OCI-LY7 (cell line): ENCODE measurements around the gene CHCHD6. TPM values are rescaled to one million over a fixed set of nuclear protein-coding genes. Genes with fewer than 3 reads are reported as not detected.

ENCODE experiments used
- BruUV-seq: library from RNA; stranded (reverse); fragments of 400-500 nt; replicated peaks from 2 replicates; lab custom pipeline; 2021; lab: Mats Ljungman, UMichigan
- CTCF ChIA-PET: fragments of 300-600 bp; sonication (Branson Sonifier 250); formaldehyde crosslinking; loops from one replicate; lab custom pipeline; 2022; ENCODE audit warnings: antibody characterized with exemption; ENCODE audit not compliant: unreplicated experiment; lab: Charles Lee
- POLR2A ChIA-PET: fragments of 300-600 bp; sonication (Branson Sonifier 250); formaldehyde crosslinking; loops from one replicate; lab custom pipeline; 2022; ENCODE audit warnings: antibody characterized with exemption; lab: Charles Lee
- DNase-seq: peaks from one replicate; pipeline ENCODE4 v3.0.0-alpha.2; 2015; ENCODE audit warnings: low spot score
- H2AFZ ChIP-seq: fragments of 200-600 bp; sonication (generic), shearing (Covaris generic); 2 replicates; pipeline ENCODE4 v1.6.1; 2014; ENCODE audit warnings: mild to moderate bottlenecking, antibody characterized with exemption, low read length, moderate library complexity
- H3K27ac ChIP-seq: fragments of 200-600 bp; sonication (generic); 2 replicates; pipeline ENCODE4 v1.5.1; 2014; ENCODE audit warnings: mixed run types, low read depth, mild to moderate bottlenecking, moderate library complexity, low read length, inconsistent platforms; ENCODE audit not compliant: poor library complexity, severe bottlenecking
- H3K36me3 ChIP-seq: fragments of 200-600 bp; sonication (generic); 2 replicates; pipeline ENCODE4 v1.6.1; 2014; ENCODE audit warnings: mild to moderate bottlenecking, antibody characterized with exemption, low read length, moderate library complexity, mixed read lengths; ENCODE audit not compliant: insufficient read depth
- H3K4me1 ChIP-seq: fragments of 200-600 bp; sonication (generic); 2 replicates; pipeline ENCODE4 v1.5.1; 2014; ENCODE audit warnings: mild to moderate bottlenecking, low read length; ENCODE audit not compliant: insufficient read depth, poor library complexity, severe bottlenecking
- H3K4me2 ChIP-seq: fragments of 200-600 bp; sonication (generic); 2 replicates; pipeline ENCODE4 v1.6.1; 2014; ENCODE audit warnings: mild to moderate bottlenecking, low read length
- H3K4me3 ChIP-seq: fragments of 200-600 bp; sonication (generic); 2 replicates; pipeline ENCODE4 v1.5.1; 2014; ENCODE audit warnings: mild to moderate bottlenecking, low read depth, low read length; ENCODE audit not compliant: poor library complexity, severe bottlenecking
- H3K79me2 ChIP-seq: fragments of 200-600 bp; sonication (generic); 2 replicates; pipeline ENCODE4 v1.6.1; 2016; ENCODE audit warnings: low read depth, mild to moderate bottlenecking, low read length, moderate library complexity, mixed read lengths; ENCODE audit not compliant: insufficient read depth
- H3K9me2 ChIP-seq: fragments of 200-600 bp; sonication (generic); 2 replicates; pipeline ENCODE4 v1.6.1; 2016; ENCODE audit warnings: mild to moderate bottlenecking, low read length, mixed read lengths; ENCODE audit not compliant: insufficient read depth
- H3K9me3 ChIP-seq: fragments of 200-600 bp; sonication (generic); 2 replicates; pipeline ENCODE4 v1.6.1; 2014; ENCODE audit warnings: mild to moderate bottlenecking, mixed run types, low read length, mixed read lengths
- H4K20me1 ChIP-seq: fragments of 200-600 bp; sonication (generic); 2 replicates; pipeline ENCODE4 v1.6.1; 2014; ENCODE audit warnings: mild to moderate bottlenecking, antibody characterized with exemption, low read length, moderate library complexity, mixed read lengths; ENCODE audit not compliant: insufficient read depth
- CTCF ChIP-seq: fragments of 200-600 bp; sonication (generic); conservative IDR thresholded peaks from 2 replicates; pipeline ENCODE4 v1.5.1; 2014; ENCODE audit warnings: mild to moderate bottlenecking, antibody characterized with exemption, low read length, moderate library complexity, mixed read lengths
- EZH2phosphoT487 ChIP-seq: fragments of 200-600 bp; sonication (generic); IDR thresholded peaks from 2 replicates; pipeline ENCODE4 v1.6.1; 2018; ENCODE audit warnings: low read depth, borderline replicate concordance, mild to moderate bottlenecking, mixed run types, antibody characterized with exemption, low read length, moderate library complexity, mixed read lengths
- intact Hi-C: fragments of 100-400 bp; cut with micrococcal nuclease; formaldehyde crosslinking; loops from one replicate; pipeline ENCODE4 v1.10.0; 2022; ENCODE audit not compliant: unreplicated experiment
- total RNA-seq, 2 experiments: library from RNA; depleted of rRNA in 1 of 2; stranded (reverse); fragments of >200 nt in 1 of 2; shearing (Covaris generic) in 1 of 2; gene quantifications; 2 replicates each; pipeline ENCODE4 v1.2.3, GENCODE V29; 2014 to 2022

CHCHD6 gene
- total RNA-seq, 2 experiments from 2014 or later = 14.7 to 21.2 TPM

GRCh38 chr3:126731044-126731443, 27.0 kb downstream of the CHCHD6 start:
- no peak overlapping the region for H3K4me3 ChIP-seq
- ChIA-PET POLR2A (interaction anchor here (0.5 to 0.7 kb wide), 4 partner anchors 124 to 951 kb away, joined by 3 to 7 read pairs (median 4); no protein-coding TSS in a partner anchor), CTCF (no interaction called here)
- no peaks in the 10 kb centered on the region for H4K20me1 ChIP-seq
- H3K9me3 ChIP-seq = no peaks in the 10 kb centered on the region
- TF ChIP-seq CTCF = no peak
- TF ChIP-seq EZH2phosphoT487 = no peak
- intact Hi-C loops = no loop called here
- H2AFZ ChIP-seq = no peak overlapping the region
- peak; percentile 6 for DNase-seq
- no peak overlapping the region for H3K4me2 ChIP-seq
- peaks cover 3% of the 10 kb centered on the region for H3K4me1 ChIP-seq
- no peaks in the 10 kb centered on the region for H3K36me3 ChIP-seq
- BruUV-seq = no TSS peak
- no peaks in the 10 kb centered on the region for H3K79me2 ChIP-seq
- H3K27ac ChIP-seq = no peak overlapping the region
- no peaks in the 10 kb centered on the region for H3K9me2 ChIP-seq

- Histone ChIP-seq H4K20me1 (no peaks in the 10 kb centered on the region), H2AFZ (no peak overlapping the region), H3K4me1 (peaks cover 3% of the 10 kb centered on the region), H3K4me3 (no peak overlapping the region), H3K27ac (no peak overlapping the region), H3K36me3 (no peaks in the 10 kb centered on the region), H3K9me3 (no peaks in the 10 kb centered on the region), H3K79me2 (no peaks in the 10 kb centered on the region), H3K4me2 (no peak overlapping the region), H3K9me2 (no peaks in the 10 kb centered on the region)
- BruUV-seq = no TSS peak
- ChIA-PET CTCF (no interaction called here), POLR2A (no interaction called here)
- TF ChIP-seq CTCF (no peak), EZH2phosphoT487 (no peak)
- intact Hi-C loops = no loop called here
- DNase-seq = no peak
These were observed 28.4 kb downstream of the CHCHD6 start for GRCh38 chr3:126732281-126733060.

GRCh38 chr3:126733061-126733430, 29.0 kb downstream of the CHCHD6 start:
- Histone ChIP-seq H3K27ac (no peak overlapping the region), H3K9me2 (no peaks in the 10 kb centered on the region), H3K4me1 (peaks cover 3% of the 10 kb centered on the region), H3K9me3 (no peaks in the 10 kb centered on the region), H3K4me3 (no peak overlapping the region), H3K79me2 (no peaks in the 10 kb centered on the region), H3K36me3 (no peaks in the 10 kb centered on the region), H4K20me1 (no peaks in the 10 kb centered on the region), H3K4me2 (no peak overlapping the region), H2AFZ (no peak overlapping the region)
- intact Hi-C loops = no loop called here
- no peak for DNase-seq
- CTCF ChIA-PET = no interaction called here
- TF ChIP-seq CTCF (no peak), EZH2phosphoT487 (no peak)
- POLR2A ChIA-PET = no interaction called here
- BruUV-seq = no TSS peak
